GM20431 (cell line): ENCODE data around the gene ZNF365.
"Not testable (repeated sequence)": the region's sequence is repeated elsewhere in the genome, so short reads cannot be mapped to it uniquely, and the experiment has no call there.

Source experiments
- in situ Hi-C: fragments of 300-500 bp; cut with MseI, MboI; formaldehyde crosslinking; loops from one replicate; pipeline ENCODE4 v1.15.0; 2020; ENCODE audit warnings: low sequenced_read_pairs; ENCODE audit not compliant: unreplicated experiment

The ZNF365 gene, protein sequence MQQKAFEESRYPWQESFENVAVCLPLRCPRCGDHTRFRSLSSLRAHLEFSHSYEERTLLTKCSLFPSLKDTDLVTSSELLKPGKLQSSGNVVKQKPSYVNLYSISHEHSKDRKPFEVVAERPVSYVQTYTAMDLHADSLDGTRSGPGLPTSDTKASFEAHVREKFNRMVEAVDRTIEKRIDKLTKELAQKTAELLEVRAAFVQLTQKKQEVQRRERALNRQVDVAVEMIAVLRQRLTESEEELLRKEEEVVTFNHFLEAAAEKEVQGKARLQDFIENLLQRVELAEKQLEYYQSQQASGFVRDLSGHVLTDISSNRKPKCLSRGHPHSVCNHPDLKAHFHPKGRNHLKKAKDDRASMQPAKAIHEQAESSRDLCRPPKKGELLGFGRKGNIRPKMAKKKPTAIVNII

DNA sequence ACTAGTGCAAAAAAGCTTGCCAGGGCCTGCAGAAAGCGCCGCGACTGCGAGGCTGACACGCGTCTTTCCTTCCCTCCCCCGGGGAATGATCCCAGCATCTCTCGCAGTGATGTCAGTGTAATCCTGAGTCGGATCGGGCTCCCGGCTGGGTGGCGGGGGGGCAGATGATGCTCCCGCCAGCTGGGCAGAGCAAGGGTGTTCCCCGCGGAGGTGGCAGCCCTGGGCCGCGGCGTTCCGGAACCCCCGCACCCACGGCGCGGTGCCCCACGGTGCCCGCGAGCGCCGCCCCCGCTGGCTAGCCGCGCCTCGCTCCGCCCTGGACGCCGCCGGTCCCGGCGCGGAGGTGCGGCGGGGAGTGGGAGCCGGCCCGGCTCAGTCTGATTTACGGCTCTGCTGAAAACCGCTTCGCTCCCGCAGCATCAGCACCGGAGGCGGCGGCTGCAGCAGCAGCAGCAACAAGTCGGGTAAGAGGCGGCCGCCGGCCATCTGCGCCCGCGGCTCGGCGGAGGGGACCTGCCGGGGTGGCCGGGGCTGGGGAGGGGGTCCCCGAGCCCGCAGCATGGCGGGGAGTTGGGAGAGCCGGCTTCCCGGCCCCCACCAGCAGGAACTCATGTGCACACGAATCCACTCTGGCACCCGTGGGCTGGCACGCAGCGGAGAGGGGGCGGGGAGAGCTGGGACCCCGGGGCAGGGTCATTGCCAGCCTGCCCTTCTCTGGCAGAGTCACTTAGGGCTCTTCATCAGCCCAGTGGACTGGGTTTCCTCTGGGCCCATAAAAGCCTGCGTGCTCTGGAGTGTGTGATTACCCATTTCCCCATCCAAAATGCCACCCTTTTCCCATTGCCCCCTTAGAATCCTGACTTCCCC is at the start of gene ZNF365:
TSS of gene ZNF365 (plus strand) at position 375 of the 867 bp plus-strand sequence. CDS start 1,825 bp downstream, outside the sequence.
- in situ Hi-C loops, result no loop called here

DNA sequence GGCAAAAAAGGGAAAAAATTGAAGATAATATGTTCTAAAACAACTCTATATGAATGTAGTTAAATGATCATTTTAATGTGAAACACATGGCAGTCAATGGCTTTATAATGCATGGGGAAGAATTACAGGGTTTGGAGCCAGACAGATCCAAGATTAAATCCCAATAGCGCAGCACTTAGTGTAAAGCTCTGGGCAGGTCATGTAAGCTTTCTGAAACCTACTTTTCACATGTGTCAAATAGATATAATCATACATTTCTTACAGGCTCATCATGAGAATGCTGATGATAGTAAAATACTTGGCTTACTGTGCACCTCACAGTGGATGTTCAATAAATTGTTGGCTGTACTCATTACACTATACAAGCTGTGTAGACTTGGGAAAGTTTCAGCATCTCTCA is 48.0 kb upstream of the ZNF365 start:
- in situ Hi-C loops, result no loop called here

DNA sequence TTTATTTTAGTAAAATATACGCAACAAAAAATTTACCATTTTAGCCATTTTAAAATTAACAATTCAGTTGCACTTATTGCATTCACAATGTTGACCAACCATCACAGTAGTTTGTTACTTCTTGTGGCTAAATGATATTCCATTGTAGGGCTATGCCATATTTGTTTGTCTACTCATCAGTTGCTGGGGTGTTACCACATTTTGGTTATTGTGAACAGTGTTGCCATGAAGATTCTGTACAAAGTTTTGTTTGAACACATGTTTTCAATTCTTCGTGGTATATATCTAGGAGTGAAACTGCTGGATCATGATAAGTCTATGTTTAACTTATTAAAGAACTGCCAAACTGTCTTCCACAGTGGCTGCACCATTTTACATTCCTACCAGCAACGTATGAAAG is 46.3 kb upstream of the ZNF365 start:
- in situ Hi-C loops, result no loop called here

DNA sequence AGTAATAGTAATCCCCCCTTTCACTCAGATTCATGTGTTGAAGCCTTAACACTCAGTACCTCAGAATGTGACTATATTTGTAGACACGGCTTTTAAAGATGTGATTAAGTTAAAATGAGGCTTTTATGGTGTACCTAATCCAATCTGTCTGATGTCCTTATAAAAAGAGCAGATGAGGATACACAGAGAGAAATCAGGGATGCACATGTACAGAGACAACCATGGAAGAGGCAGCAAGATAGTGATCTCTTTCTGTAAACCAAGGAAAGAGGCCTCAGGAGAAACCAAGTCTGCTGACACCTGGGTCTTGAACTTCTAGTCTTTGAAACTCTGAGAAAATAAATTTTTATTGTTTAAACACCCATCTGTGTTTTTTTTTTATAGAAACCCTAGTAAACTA is 44.0 kb upstream of the ZNF365 start:
- in situ Hi-C loops, result no loop called here

DNA sequence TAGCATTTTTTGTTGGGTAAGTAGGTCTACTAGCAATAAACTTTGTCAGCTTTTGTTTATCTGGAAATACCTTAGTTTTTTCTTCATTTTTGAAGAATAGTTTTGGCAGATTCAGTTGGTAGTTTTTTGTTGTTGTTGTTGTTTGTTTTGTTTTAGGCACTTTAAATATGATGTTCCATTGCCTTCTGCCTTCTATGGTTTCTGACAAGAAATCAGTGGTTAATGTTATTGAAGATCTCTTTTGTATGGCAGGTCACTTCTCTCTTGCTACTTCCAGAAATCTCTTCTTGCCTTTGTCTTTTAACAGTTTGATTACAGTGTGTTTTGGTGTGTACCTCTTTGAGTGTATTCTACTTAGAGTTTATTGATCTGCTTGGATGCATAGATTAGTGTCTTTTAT is 41.8 kb upstream of the ZNF365 start:
- in situ Hi-C loops, result no loop called here

DNA sequence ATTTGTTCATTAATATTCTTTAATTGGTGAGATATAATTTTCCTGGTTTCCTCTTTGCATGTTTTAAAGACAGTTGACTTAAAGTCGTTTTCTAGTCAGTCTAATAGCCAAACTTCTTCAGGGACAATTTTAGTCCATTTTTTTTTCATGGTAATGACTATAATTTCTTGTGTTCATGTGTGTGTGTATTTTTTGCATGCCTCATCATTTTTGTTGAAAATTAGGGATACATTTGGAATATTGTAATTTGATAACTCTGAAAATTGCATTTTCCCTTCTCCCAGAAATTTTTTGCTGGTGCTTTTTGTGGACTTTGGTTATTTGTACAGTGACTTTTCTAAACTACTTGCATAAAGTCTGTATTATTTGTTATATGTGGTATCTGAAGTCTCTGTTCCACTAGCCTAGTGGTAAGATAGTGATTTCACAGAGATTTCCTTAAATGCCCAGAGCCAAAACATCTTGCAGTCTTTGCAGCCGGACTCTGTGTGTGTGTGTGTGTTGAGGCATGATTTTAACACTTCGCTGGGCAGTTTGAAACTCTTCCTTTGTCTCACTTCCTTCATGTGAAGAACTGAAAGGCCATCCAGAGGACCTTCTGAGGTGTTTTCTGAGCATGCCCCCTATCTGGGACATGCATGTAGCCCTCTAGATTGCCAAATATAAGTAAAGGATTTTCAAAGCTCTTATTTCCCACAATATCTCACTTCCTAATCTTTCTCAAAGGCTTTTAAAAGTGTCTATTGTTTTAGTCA is 40.9 kb upstream of the ZNF365 start:
- in situ Hi-C loops, result no loop called here

DNA sequence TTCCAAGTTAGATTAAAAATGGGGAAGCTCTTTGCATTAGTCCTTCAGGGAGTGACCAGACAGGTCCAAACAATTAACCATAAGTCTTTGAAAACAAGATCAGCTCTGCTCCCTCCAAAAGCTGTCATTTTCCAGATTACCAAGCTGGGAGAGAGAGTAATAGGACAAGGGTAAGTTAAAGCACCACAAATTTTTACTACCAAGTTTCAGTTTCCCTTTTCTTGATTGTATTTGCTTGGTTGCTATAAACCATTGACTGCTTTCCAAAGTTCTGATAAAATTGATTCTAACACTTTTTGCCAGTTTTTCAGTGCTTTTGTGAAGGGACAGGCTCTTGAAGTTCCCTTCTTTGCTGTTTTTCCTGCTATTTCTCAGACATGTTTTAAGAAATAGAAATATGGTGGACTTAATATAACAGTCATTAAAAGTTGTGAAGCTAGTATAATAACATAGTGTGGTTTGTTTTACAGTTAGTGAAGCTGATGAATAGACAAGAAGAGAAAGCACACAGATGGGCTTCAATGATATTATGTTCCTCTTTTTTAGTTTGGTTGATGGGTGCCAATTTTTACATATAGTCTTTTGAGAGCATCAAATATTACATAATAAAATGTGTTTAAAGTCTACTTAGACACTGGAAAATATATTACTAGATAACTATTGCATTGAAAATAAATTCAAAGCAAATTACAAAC is 40.0 kb upstream of the ZNF365 start:
- in situ Hi-C loops, result no loop called here

DNA sequence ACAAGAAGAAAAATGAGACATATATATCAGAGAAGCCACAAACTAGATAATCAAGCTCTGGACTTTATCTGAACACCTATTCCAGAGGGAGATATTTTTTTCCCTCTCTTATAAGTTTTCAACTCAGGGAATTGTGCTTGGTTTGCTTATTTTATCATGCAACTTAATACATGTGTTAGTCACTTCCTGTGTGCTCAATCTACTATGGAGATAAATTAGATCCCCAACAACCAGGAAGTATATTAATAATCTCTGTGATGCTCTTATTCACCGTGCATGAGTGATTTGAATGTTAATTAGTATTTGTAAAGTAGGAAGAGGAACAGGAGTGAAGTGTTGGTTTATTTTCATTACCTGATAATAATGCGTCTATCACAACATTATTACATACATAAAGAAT is 38.8 kb upstream of the ZNF365 start:
- in situ Hi-C loops, result no loop called here

DNA sequence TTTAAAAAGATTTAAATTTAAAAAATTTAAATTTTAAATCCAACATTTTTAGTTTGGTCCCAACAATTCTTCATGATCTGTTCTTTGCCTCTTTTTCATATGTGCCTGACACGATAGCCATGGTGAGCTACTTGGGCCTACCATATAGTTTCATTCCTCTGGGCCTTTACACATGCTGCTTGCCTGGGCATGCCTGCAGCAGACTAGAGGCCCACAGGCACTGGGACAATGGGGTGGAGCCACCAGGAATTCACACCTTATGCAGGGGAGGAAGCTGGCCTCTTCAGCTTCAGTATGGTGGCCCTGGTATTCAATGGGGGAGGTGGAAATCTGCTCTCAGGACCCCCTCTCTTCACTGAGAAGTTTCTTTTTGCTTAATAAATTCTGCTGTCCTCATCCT is 37.8 kb upstream of the ZNF365 start:
- in situ Hi-C loops, result no loop called here

DNA sequence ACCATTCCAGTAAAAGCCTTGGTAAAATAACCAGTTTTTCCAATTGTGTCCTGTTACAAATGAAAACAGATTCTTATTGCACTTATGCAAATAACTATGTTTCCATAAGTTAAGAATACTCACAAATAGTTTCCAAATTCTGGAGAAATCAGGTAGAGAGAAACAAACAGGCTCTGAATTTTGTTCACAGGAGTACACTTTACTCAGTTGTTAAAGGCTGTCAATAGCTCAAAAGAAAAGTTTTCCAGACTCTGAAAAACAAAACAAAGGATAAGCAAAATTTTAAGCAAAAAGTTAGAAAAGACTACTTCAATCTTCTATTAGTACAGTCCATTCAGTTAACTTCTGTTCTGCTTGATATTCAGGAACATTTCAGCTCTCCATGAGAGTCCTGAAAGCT is 32.8 kb upstream of the ZNF365 start:
- in situ Hi-C loops, result no loop called here

DNA sequence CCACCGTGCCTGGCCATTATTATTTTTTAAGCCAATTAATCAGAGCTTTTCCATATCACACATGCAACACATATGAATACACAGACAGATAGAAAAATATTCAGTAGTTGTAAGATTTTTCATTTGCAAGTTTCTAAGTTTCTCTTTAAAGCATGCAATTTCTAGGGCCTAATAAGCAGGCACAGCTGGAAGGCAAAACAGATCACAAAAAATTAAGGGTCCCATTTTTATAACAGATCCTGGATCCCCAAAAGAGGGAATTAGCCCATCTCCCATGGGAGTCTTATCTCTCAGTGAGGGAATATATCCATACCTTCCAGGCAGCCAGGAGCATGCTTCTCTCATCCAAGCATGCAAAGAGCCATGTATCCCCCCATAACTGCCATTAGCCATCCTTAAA is 31.2 kb upstream of the ZNF365 start:
- in situ Hi-C loops, result no loop called here

DNA sequence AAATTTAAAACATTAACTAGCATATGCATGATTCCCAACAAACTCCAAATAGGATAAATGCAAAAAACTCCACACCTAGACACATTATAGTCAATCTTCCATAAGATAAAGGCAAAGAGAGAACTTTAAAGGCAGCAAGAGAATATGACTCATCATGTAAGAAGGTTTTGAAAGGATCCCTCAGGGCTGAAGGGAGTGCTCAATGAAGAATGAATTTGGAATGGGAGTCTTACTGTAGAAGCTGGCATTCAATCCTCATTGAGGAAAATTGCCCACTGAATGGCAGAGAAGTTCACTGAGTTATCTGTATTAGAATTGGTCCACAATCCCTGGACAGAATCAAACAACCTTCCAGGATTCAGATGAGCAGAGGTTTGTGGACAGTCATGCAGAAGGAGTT is 26.1 kb upstream of the ZNF365 start:
- in situ Hi-C loops, result no loop called here

DNA sequence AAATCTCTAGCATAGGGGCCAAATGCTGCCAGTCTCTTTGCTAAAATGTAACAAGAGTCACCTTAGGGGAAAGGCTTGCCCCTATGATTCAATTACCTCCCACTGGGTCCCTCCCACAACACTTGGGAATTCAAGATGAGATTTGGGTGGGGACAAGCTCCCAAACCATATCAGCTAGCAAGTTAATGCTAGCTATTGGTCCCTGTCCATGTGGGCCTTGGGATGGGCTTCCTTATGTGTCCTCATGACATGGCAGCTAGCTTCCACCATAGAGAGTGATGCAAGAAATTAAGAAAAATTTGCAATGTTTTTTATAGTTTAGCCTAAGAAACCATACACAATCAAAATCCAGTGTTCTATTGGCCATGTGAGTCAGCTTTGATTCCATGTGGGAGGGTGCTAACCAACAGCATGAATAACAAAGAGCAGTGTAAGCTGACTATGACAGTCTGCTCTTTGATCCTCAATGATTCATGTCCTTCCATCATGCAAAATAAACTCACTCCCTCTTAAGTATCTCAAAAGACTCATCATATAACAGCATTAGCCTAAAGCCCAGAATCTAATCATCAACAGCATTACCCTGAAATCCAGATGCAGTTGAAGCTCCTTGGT is 21.7 kb upstream of the ZNF365 start:
- in situ Hi-C loops, result no loop called here

DNA sequence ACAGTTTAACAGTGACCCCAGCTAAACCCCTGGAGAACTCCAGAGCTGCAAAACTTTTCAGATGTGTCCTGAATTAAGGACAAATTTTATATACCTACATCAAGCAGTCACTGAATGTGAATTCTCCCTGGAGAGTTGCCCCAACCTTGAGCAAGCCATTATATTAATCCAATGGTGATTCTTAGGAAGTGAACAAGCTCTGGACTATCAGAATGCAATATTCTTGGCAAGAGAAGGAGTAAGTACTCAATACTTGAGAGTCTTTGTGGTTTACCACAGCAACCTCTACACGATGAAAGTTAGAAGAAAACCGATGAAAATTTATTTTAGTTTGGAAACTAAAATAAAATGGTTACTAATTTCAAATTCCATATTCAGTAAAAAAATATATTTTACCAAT is 19.3 kb upstream of the ZNF365 start:
- in situ Hi-C loops, result no loop called here

DNA sequence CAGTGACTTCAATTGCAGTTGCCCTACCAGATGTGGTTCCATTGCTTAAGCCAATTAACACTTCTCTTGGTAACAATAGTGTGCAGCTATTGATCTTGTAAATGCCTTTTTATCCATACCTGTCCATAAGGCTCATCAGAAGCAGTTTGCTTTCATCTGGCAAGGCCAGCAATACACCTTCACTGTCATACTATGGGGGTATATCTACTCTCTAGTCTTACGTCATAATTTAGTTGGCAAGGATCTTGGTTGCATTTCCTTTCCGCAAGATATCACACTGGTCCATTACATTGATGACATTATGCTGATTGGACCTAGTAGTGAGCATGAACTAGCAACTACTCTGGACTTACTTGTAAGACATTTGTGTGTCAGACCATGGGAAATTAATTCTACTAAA is 17.7 kb upstream of the ZNF365 start:
- in situ Hi-C loops, result no loop called here

DNA sequence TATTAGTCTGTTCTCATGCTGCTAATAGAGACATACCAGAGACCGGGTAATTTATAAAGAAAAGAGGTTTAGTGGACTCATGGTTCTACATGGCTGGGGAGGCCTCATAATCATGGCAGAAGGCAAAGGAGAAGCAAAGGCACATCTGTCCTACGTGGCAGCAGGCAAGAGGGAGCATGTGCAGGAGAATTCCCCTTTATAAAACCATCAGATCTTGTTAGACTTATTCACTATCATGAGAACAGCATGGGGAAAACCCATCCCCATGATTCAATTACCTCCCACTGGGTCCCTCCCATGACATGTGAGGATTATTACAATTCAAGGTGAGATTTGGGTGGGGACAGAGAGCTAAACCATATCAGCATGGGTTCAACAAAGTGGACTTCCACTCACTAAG is 16.0 kb upstream of the ZNF365 start:
- in situ Hi-C loops, result not testable (repeated sequence)

DNA sequence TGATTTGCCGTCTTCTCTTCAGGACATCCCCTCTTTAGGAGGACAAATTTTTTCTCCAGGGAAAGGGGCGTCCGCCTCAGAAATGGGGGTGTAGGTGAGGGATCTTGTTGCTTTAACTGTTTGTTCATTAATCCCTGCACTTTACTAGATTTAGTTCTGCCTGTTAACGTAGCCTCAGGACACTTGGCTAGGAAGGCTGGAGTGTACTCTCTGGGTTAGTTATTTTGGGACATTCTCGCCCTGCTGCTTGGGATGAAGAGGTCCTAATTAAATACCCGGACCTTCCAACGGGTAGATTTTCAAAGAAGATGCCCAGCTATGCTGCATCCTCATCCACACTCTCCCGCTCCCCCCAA is 552 bp upstream of the ZNF365 start:
- in situ Hi-C loops, result no loop called here

DNA sequence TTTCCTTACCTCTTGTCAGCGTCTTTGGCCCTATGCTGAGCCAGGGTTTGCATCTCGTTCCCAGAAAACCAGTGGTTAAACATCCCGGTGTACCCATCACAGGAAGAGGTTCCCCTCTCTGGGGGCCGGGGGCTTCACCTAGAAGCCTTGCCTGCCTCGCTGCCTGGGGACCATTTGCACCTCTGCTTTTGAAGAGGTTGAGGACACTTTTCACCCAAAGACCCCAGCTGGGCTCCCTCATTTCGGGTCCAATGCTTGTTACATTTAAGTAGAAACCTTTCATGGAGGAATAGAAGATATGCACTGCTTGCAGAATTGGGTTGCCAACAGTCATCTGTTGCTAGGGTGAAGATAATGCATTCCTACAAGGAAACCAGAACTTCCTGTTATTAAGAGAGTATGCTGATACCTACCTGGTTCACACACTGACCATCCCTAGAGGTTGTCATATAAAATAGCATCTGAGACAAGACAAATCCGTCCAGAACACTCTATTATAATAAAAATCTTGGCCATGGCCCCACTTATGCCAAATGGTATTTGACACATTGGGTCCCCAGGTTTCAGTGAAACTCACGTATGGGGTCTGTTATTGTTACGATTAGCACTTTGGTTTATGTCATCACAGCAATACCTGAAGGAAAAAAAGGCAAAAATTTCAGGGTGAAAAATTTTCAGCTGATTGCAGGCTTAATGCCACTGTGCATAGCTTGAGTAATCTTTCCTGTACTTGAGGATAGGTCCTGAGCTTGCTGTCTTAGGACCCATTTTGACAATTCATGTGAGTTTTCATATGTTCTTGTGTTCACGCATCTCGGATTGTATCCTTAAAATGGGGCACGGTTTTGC is 917 bp downstream of the ZNF365 start:
- in situ Hi-C loops, result no loop called here
